ENCODE measurements around the gene LDLRAD3.

The LDLRAD3 gene

DNA sequence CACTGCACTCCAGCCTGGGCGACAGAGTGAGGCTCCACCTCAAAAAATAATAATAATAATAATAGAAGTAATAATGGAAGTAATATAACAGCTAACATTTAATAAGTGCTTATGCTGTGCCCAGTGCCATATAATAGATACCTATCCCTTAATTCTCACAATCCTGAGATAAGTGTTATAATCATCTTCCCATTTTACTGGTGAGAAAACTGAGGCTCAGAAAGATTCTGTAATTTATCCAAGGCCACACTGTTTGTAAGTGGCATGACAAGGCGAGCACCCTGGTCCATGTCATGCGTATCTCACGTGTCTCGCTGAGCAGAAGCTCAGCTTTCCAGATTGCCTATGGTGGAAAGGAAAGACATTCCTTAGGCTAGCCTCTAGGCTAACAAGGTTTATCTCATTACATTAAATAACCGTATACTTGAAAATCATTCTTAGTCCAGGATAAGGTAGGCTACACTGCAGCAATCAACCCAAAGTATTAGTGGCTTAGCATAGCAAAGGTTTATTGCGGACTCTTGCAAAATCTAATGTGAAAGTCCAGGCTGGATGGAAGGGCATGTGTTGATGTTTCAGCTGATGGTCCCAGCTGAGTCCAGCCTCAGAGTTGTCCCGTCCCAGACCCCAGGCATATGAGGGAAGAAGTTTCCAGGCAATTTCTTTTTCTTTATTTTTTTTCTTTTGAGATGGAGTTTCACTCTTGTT is 15.0 kb upstream of the LDLRAD3 start:
- no peak for DNase-seq

DNA sequence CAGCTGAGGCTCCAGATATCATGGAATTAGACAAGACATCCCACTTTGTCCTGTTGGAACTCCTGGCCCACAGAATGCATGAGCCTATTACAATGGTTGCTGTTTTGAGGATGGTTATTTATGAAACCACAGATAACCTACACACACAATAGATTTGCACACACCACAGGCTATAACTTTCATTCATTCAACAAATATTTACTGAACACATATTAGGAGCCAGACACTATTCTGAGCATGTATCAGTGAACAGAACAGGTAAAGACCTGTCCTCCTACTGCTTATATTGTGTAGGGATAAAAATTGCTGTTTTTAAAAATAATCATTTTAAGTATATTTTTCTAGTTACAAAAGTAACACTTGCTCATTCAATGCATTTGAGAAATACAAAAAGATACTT is 13.4 kb upstream of the LDLRAD3 start:
- DNase-seq, result no peak

DNA sequence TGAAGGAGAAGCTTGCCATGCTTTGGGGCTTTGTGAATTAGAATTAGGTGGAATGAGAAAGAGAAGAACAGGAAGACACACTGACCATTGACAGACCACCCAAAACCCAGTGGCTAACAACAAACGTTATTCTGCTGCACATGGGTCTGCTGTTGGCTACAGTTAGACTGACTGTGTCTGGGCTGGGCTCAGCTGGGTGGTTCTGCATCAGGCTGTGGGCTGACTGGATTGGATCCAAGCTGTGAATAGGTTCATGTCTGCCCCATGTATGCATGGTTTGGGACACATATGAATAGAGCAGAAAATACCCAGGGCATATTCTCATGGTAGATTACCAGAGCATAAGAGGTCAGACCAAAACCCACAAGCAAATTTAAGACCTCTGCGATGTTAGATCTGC is 11.7 kb upstream of the LDLRAD3 start:
- DNase-seq, result no peak

DNA sequence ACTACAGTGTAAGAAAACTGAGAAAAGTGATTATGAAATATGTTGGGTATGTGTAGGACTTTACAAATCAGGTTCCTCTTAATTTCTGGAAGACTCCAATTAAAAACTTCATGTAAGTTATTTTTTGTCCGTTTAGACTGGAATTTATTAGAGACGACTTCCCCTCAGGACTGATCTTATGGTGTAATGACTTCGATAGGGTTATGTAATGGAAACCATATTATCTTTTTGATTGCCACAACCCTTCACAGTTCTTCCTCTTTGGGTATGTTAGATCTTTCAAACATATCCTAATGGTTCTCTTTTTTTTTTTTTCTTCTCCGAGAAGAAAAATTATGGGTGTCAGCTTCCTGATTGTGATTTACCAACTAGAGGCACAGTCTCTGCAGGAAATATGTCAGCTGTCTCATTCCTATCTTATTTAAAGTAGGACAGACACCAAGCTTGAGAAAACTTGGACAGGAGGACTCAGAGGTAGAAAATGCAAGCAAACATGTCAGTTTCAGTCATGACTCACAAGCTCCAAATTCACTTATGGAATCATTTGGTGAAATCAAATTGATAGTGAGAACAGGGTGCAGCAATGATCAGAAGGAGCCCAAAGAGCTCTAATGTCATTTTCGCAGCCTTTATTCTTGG is 11.1 kb upstream of the LDLRAD3 start:
- DNase-seq, result no peak

DNA sequence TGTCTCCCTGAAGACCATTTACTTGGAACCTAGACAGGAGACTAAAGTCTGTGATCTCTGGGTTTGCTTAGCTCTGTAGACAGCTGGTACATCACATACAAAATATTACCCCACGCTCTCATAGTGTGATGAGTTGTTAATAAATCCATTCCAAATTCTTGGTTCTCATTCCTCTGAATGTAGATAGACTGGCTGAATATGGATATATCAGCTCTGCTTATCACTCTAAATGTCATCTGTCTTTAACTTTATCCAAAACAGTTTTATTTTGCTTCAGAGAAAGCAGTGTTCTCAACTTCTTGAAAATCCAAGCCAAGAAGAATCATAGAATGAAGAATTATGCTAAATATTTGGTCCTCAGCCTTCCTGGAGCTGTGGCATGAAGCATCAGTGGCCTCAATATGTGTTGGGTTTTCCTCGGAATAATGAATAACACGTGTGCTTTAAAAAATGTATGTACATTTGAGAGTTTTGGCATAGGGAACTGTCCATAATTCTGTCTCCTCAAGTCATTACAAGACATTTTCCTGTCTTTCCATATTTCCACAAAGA is 10.5 kb upstream of the LDLRAD3 start:
- no peak for DNase-seq

DNA sequence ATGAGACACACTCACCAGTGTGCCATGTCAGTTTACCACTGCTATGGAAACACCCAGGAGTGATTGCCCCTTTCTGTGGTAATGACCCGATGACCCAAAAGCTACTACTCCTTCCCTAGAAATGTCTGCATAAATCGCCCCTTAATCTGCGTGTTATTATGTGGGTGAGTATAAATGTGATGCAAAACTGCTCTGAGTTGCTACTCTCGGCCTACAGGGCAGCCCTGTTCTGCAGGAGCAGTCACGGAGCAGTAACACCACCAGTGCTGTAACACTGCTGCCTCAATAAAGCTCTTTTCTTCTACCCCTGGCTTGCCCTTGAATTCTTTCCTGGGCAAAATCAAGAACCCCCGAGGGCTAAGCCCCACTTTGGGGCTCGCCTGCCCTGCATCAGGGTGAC is 9.6 kb upstream of the LDLRAD3 start:
- no peak for DNase-seq

DNA sequence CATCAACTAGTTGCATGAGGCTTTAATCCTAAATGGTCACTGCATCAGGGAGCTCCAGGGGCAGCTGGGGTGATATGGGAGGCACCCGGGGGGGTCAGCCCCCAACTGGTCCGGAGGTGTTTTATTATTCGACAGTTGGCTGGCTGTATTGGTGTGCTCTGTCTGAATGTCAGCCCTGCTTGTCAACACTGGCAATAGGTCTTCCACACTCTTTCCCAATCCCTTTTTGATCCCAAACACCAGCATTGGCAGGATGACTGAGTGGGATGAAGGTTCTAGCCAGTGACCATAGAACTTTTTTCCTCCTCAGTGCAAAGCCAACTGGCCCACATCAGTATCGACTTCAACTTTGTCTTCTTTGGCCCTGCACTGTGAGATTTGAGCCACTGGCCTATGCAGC is 8.9 kb upstream of the LDLRAD3 start:
- DNase-seq, result no peak

DNA sequence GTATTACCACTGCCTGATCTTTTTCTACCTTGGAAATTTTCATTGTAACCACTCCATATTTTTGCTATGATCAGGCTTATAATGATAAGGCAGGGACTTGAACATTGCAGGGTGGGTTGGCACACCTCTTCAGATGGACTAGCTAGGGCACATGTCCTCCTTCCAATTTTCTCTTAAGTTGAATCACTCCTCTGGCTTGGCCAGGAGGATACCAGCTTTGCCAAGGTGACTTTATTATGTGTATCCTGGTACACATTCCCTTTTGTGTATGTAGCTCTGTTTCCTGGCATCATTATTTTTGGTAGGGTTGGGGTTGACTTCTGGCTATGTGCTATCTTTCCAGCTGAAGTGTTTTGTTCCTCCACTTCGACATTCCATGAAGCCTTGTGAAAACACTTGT is 8.5 kb upstream of the LDLRAD3 start:
- no peak for DNase-seq

DNA sequence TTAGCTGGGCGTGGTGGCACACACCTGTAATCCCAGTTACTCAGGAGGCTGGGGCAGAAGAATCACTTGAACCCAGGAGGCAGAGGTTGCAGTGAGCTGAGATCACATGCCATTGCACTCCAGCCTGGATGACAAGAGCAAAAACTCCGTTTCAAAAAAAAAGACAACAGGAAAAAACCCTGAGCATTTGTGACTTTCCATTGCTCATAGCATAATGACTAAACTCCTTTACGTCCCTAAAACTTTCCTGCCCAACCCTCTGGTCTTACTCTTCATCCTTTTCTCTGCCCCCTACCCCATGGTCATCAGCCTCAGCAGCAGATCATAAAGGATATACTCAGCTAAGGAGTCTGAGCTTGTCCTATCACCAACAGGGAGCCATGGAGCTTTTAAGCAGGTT is 6.8 kb upstream of the LDLRAD3 start:
- no peak for DNase-seq

DNA sequence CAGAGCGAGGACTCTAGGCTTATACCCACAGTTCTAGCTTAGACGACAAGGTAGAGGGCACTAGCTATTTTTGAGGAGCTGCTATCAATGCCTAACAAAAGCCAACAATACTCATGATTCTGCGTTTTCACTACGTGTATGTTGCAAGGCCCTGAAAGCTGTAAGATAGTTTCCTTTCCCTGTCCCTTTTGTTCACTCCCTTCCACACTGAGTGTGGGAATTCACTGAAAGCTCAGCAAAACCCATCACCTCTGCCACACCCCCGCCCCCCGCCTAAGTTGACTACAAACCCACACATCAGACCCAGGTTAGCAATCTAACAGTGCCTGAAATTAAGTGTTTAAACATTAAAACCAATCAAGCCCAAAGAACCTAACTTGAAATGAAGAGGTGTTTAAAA is 6.2 kb upstream of the LDLRAD3 start:
- no peak for DNase-seq

DNA sequence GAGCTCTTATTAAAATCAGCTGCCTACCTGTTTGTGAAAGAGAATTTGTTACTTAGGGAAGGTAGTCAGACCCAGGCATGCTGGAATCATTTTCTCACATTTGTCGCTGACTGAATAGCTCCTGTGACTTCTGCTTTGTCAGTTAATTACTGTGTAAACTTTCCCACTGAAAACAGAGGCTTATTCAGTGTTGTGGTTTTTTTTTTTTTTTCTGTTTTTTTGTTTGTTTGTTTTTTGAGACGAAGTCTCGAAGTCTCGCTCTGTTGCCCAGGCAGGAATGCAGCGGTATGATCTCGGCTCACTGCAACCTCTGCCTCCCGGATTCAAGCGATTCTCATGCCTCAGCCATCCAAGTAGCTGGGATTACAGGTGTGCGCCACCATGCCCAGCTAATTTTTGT is 5.6 kb upstream of the LDLRAD3 start:
- DNase-seq, result no peak

DNA sequence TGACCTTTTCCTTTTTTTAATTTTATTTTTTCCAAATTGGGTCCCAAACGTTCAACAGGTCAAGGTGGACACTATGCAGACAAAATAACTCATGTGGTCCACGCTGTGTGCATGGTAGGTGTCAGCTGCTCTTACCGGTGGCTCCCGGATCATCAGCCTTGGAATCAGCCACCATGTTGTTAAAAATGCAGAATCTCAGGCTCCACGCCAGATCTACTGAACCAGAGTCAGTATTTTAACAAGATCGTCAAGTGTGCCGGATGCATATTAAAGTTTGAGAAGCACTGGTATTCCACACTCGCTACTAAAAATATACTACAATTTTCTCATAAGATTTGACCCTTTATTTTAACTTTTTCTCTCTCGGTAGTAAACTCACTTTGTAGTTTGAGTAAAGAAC is 553 bp upstream of the LDLRAD3 start:
- DNase-seq, result no peak

DNA sequence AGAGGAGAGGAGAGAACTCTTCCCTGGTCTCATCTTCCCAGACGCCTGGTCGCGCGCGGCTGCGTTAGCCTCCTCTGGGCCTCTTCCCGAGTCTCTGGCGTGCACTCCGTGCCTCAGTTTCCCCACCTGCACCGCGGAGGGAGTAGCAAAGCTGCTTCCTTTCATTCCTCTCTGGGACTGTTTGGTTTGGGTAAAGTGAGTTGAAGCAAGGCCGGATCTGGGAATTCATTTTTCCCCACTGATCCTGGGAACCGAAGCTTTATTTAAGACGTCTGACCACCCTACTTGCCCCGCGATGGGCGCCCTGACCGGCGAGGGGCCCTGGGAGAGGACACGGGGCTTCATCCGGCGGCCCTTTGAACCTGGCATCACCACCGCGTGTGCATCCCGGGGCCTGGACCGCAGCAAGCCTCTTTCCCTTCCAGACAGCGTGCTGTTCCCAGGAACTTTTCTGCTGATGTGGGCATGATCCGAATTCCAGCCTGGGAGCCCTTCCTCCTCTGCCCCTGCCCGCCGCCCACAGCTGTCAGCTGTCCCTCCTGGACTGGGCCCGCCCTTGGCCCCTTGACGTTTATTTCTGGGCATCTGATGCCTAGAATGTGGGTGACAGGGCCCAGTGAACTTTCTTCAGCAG is 758 bp downstream of the LDLRAD3 start:
- DNase-seq, result no peak

DNA sequence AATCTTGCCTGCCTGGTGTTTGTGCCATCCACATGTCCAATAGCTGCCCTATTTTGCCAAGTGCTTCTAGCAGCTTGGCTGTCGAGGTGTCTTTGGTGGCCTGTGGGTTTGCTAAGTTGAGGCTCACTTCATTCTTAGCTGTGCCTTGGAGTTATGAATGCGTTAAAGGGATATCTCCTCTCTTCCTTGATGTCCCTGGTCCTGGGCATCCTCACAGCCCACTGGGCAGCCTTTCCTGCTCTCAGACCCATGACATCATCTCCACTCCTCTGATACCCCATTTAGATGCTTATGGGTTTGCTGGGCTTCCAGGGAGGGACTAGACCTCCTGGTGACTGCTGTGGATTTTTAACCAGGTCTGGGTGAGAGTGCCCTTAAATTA is 1.3 kb downstream of the LDLRAD3 start:
- no peak for DNase-seq

DNA sequence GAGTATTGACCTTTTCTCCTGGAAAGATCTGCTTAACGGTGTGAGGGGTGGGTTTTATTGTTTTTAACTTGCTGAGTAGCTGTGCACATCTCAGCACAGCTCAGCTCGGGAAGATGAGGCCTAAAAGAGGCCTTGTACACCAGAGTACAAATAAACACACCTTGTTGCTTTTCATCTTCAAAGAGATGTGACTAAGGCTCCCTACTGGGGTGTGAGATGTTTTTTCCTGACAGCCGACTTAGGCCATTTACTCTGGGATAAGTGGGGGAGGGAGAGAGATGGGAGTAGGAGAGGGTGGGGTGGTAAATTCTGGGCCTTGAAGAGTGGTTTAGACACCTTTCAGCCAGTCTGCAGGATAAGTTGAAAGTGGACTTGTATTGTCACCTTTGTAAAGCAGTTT is 2.9 kb downstream of the LDLRAD3 start:
- no peak for DNase-seq

DNA sequence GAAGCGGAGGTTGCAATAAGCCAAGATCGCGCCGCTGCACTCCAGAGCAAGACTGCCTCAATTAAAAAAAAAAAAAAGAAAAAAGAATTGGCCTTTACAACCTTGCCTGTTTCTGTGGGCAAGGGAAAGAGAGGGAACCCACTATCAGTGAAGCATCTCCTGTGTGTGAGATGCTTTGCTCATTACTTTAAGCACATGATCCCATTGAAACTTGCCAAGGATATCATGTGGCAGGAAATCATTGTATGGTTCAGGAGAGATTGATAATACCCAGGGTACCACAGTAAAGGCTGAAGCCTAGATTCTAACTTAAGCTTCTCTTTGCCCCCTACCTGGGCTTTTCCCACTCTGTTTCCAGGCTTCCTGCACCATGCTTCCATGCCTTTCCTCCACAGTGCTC is 3.6 kb downstream of the LDLRAD3 start:
- DNase-seq, result no peak

DNA sequence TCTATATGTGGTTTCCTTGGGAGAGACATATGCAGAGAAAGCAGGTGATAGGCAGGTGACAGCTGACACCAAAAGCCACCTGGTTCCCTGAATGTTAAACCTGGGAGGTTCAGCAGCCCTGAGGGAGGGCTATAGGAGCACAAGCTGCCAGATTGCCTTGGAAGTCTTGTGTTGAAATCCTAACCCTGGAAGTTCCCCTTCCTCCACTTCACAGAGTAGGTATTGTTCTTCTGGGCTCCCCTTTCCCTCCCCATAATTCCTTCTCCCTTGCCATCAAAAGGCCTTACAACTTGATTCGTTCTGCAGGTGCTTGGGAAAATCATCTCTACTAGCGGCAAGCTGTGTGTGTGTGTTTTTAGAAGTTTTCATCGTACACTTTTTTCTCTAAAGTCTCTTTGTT is 5.4 kb downstream of the LDLRAD3 start:
- no peak for DNase-seq

DNA sequence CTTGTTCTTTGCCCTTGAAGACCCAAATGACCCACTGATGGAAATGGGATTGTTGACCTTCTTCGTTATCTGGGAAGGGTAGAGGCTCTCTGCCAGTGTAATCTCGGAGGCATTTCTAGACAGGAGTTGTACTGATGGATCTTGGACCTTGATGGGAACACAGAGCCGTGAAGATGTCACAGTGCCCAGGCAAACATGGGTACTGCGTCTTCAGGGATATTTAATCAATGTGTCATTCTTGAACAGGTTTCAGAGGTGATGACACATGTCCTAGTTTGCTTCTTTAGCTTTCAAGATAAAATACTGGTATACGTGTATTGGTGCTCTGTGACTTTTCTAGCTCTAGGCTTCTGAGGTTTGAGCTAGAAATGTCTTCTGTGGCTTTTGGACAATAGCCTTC is 6.2 kb downstream of the LDLRAD3 start:
- no peak for DNase-seq

DNA sequence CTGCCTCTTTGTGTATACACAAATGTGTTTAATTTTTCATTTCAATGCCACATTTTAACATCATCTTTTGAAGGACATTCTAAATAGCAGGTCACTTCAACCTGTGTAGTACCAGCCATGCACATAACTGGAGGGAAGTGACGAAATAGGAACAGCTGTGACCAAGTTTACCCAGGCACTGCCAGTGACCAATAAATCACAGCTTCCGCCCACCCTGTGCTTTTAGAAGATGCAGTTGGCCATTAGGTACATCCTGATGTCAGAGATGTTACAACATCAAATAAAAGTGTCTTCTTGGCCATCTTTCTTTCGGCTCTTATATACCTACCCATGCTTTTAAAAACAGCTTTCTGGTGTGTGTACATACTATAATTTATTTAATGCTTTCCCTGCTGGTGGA is 7.8 kb downstream of the LDLRAD3 start:
- no peak for DNase-seq

DNA sequence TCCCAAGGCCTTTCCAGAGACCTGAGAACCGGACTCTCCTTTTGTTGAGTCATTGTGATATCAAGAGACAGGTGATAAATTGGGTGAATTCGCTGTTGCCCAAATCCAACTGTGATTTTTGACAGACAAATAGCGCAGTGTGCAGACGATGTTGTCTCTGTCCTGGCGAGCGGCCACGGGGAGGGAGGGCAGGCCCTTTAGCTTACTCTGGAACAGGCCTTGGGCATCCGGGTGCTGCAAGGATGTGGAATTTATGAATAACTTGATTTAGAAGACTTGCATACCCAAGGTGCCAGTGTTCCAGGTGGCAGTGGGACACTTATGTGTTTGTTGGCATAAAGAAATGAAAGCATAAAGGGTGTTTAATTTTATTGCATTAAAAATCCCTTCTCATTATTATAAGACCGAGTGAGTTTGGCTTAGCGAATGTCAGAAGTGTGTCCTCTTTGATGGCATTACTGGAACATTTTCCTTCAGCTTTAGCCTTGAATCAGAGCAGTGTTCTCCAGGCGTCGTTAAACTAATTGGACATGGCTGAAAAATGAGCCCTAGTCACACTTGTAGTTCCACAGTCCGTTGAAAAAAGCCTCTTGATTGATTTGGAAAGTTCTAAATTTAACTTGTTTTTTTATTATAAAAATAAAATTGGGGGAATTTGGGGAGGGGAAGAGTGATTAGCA is 9.4 kb downstream of the LDLRAD3 start:
- no peak for DNase-seq

DNA sequence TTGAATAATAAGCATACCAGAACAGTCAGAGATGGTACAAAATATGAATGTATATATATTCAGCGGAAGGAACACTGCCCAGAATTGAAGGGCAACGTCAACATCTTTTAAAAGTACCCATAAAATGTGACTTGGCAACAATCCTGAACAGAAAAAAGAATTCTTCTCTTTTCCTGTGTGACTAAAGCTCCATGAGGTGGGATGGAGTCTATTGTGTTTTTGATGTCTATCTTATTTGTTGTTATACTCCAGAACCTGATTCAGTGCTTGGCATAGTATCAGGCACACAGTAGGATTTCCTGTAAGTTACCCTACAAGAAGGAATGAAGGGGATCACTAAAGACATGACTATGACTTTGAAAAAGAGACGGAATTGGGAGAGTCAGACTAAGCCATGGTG is 10.3 kb downstream of the LDLRAD3 start:
- no peak for DNase-seq

DNA sequence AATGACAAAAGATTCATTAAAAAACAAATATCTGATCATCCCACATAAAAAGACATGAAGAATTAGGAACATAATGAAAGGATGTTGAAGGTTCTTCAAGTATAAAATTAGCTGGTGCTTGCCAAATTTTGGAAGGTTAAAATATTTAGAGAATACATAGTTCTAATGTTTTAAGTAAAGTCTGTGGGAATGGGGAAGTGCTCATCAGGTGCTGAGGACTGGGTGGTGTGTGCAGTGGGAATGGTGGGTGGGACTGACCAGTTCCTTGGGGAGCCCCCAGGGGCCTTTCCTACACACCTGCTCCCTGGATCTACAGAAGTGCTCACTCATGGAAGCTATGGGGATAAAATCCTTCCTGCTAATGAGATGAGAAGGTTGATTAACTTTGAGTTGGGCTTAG is 11.8 kb downstream of the LDLRAD3 start:
- DNase-seq, result no peak

DNA sequence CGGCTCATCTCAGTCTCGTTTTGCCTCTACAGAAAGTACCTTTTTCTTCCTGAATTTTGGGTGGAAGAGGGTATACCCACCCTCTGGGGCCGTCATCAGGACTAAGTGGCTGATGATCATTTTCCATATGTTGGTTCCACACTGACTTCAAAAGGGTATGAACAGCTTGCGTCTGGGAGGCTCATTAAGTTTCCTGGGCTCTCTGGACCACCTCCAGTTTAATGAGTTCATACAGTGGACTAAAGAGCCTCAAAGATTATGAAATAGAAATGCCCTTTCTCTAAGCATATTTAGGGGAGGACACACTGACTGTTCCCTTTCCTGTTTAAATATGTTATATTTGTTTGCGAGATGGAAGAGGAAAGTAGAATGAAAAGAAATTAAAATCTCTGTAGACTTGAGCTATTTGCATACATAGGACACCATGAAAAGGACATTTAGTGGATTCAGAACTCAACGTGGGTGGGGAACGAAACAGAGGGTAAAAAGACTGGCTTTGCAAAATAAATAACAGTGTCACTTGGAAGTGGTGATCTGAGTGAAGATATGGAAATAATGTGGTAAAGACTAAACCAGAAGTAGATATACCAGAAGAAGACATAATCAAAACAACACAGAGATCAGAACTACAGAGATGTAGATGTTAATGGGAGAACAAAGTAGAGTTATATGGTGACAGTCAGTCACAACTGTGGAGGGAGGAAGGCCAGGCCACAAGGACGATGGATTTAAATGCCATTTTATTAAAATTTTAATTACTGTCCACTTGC is 18.7 kb downstream of the LDLRAD3 start:
- no peak for DNase-seq

All from RPMI8226 (cell line).